MM.1S (cell line): ENCODE data around the gene STAG1.

Source experiments
- DNase-seq: peaks from one replicate; pipeline ENCODE4 v3.0.0-alpha.2; 2015
- H2AFZ ChIP-seq: fragments of 300-600 bp; sonication (generic); 2 replicates; pipeline ENCODE4 v1.6.0; 2016; ENCODE audit warnings: antibody characterized with exemption, low read length
- H3F3A ChIP-seq: fragments of 300-600 bp; sonication (generic); 2 replicates; pipeline ENCODE4 v1.6.1; 2016; ENCODE audit warnings: mild to moderate bottlenecking, antibody characterized with exemption, low read length, moderate library complexity, mixed read lengths; ENCODE audit not compliant: insufficient read depth
- H3K27ac ChIP-seq: fragments of 300-600 bp; sonication (generic); 2 replicates; pipeline ENCODE4 v1.5.1; 2016; ENCODE audit warnings: mild to moderate bottlenecking, low read length
- H3K27me3 ChIP-seq: fragments of 300-600 bp; sonication (generic); replicated peaks from 2 replicates; pipeline ENCODE4 v1.6.0; 2016; ENCODE audit warnings: low read length; ENCODE audit not compliant: insufficient read depth
- H3K36me3 ChIP-seq: fragments of 300-600 bp; sonication (generic); replicated peaks from 2 replicates; pipeline ENCODE4 v1.6.1; 2016; ENCODE audit warnings: mild to moderate bottlenecking, low read length, mixed read lengths; ENCODE audit not compliant: insufficient read depth
- H3K4me1 ChIP-seq: fragments of 300-600 bp; sonication (generic); 2 replicates; pipeline ENCODE4 v1.6.1; 2016; ENCODE audit warnings: low read length, mixed read lengths
- H3K4me2 ChIP-seq: fragments of 300-600 bp; sonication (generic); 2 replicates; pipeline ENCODE4 v1.6.0; 2016; ENCODE audit warnings: low read depth, low read length
- H3K4me3 ChIP-seq: fragments of 300-600 bp; sonication (generic); 2 replicates; pipeline ENCODE4 v1.5.1; 2016; ENCODE audit warnings: low read length, mixed read lengths
- H3K79me2 ChIP-seq: fragments of 300-600 bp; sonication (generic); 2 replicates; pipeline ENCODE4 v1.6.1; 2016; ENCODE audit warnings: mixed run types, low read length, mixed read lengths
- H3K9ac ChIP-seq: fragments of 300-600 bp; sonication (generic); 2 replicates; pipeline ENCODE4 v1.6.1; 2016; ENCODE audit warnings: low read length, mixed read lengths
- H3K9me2 ChIP-seq: fragments of 300-600 bp; sonication (generic); replicated peaks from 2 replicates; pipeline ENCODE4 v1.6.1; 2016; ENCODE audit warnings: mild to moderate bottlenecking, low read length, mixed read lengths; ENCODE audit not compliant: insufficient read depth
- H3K9me3 ChIP-seq: fragments of 300-600 bp; sonication (generic); replicated peaks from 2 replicates; pipeline ENCODE4 v1.6.1; 2016; ENCODE audit warnings: mild to moderate bottlenecking, low read length, mixed read lengths; ENCODE audit not compliant: insufficient read depth
- H4K20me1 ChIP-seq: fragments of 300-600 bp; sonication (generic); 2 replicates; pipeline ENCODE4 v1.6.1; 2016; ENCODE audit warnings: mild to moderate bottlenecking, low read length, moderate library complexity, mixed read lengths; ENCODE audit not compliant: insufficient read depth
- EZH2 ChIP-seq: fragments of 300-600 bp; sonication (generic); optimal IDR thresholded peaks from 2 replicates; pipeline ENCODE3; 2017; ENCODE audit warnings: low read depth, mild to moderate bottlenecking, antibody characterized with exemption, low read length, mixed read lengths
- EZH2phosphoT487 ChIP-seq: fragments of 300-600 bp; sonication (generic); IDR thresholded peaks from 2 replicates; pipeline ENCODE4 v1.6.1; 2018; ENCODE audit warnings: antibody characterized with exemption, low read length
- TF ChIP-seq, protein P1 (sequence below): fragments of 300-600 bp; sonication (generic); IDR thresholded peaks from 2 replicates; pipeline ENCODE4 v1.5.1; 2016; ENCODE audit warnings: antibody characterized with exemption, low read length, mixed read lengths

The STAG1 gene

GRCh38 chr3:136385457-136385856 lies 366.7 kb downstream of the STAG1 start:
- 0 out of 2 replicates have a peak overlapping the region, but pooled peaks have one; percentile 14 for H2AFZ ChIP-seq
- DNase-seq = peak; percentile 92

DNA sequence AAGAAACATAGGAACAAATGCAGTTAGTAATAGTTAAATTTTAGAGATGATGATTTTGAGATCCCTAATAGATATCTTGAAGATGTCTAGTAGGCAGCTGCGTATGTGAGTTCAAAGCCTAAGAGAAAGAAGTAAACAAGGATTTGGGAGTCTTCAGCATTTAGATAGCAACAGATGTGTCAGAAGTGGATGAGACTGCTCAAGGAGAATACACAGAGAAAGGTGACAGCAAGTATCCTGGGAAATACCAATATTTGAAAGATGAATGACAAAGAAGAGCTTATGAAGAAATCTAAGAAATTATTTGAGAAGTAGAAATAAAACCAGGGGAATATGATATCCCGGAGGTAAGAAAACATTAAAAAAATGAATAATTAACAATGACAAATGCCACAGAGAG lies 371.1 kb downstream of the STAG1 start:
- Histone ChIP-seq H3K27ac (no peak overlapping the region), H3K27me3 (no peaks in the 10 kb centered on the region), H3K4me1 (peaks cover 13% of the 10 kb centered on the region)

More at GRCh38 chr3:136385457-136385856, 366.7 kb downstream of the STAG1 start:
- Histone ChIP-seq H3K27ac (peak overlapping the region; percentile 66; the same call in 1 of the 2 replicates), H3K36me3 (no peaks in the 10 kb centered on the region), H3K79me2 (peaks cover 3% of the 10 kb centered on the region; the same call in 1 of the 2 replicates), H3K4me2 (peak overlapping the region; percentile 55), H3K9ac (no peak overlapping the region), H3K9me3 (no peaks in the 10 kb centered on the region), H3K4me3 (no peak overlapping the region), H3F3A (peaks cover 10% of the 10 kb centered on the region), H3K27me3 (no peaks in the 10 kb centered on the region), H4K20me1 (no peaks in the 10 kb centered on the region), H3K4me1 (peaks cover 30% of the 10 kb centered on the region), H3K9me2 (no peaks in the 10 kb centered on the region)
- TF ChIP-seq EZH2 (no peak), EZH2phosphoT487 (no peak)
- TF ChIP-seq, protein P1, sequence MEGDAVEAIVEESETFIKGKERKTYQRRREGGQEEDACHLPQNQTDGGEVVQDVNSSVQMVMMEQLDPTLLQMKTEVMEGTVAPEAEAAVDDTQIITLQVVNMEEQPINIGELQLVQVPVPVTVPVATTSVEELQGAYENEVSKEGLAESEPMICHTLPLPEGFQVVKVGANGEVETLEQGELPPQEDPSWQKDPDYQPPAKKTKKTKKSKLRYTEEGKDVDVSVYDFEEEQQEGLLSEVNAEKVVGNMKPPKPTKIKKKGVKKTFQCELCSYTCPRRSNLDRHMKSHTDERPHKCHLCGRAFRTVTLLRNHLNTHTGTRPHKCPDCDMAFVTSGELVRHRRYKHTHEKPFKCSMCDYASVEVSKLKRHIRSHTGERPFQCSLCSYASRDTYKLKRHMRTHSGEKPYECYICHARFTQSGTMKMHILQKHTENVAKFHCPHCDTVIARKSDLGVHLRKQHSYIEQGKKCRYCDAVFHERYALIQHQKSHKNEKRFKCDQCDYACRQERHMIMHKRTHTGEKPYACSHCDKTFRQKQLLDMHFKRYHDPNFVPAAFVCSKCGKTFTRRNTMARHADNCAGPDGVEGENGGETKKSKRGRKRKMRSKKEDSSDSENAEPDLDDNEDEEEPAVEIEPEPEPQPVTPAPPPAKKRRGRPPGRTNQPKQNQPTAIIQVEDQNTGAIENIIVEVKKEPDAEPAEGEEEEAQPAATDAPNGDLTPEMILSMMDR = no peak

DNA sequence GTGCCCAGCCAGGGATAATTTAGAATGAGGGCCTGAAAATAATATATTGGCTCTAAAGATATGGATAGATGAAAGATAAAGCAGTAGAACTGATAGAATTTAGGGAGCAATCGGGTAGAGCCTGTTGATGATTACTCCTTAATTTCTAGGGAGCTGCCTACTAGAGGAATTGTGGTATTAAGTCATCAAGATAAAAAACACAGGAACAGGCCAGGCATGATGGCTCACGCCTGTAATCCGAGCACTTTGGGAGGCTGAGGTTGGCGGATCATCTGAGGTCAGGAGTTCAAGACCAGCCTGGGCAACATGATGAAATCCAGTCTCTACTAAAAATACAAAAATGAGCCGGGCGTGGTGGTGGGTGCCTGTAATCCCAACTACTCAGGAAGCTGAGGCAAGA lies 371.6 kb downstream of the STAG1 start:
- Histone ChIP-seq H3F3A (peaks cover 8% of the 10 kb centered on the region), H3K27me3 (no peaks in the 10 kb centered on the region), H3K27ac (no peak overlapping the region), H3K4me2 (no peak overlapping the region), H3K9me2 (no peaks in the 10 kb centered on the region), H2AFZ (no peak overlapping the region), H3K36me3 (no peaks in the 10 kb centered on the region; the same call in 1 of the 2 replicates), H3K79me2 (no peaks in the 10 kb centered on the region), H3K9ac (no peak overlapping the region), H3K4me3 (no peak overlapping the region), H4K20me1 (no peaks in the 10 kb centered on the region), H3K4me1 (peaks cover 9% of the 10 kb centered on the region), H3K9me3 (no peaks in the 10 kb centered on the region)
- no peak for TF ChIP-seq EZH2phosphoT487
- TF ChIP-seq EZH2 = no peak
- TF ChIP-seq, protein P1 = no peak
- no peak for DNase-seq

More for the DNA sequence above, 371.1 kb downstream of the STAG1 start:
- TF ChIP-seq EZH2phosphoT487 = no peak
- no peak for TF ChIP-seq EZH2
- TF ChIP-seq, protein P1 = no peak
- no peaks in the 10 kb centered on the region; the same call in 1 of the 2 replicates for H3K36me3 ChIP-seq
- no peak overlapping the region for H2AFZ ChIP-seq
- H3K4me2 ChIP-seq = no peak overlapping the region
- no peak for DNase-seq
- H3K9me2 ChIP-seq = no peaks in the 10 kb centered on the region
- peaks cover 10% of the 10 kb centered on the region for H3F3A ChIP-seq
- H3K9me3 ChIP-seq = no peaks in the 10 kb centered on the region
- H4K20me1 ChIP-seq = no peaks in the 10 kb centered on the region
- no peaks in the 10 kb centered on the region for H3K79me2 ChIP-seq
- H3K9ac ChIP-seq = no peak overlapping the region
- H3K4me3 ChIP-seq = no peak overlapping the region
